Natural killer cell treated with Interleukin-12 subunit alpha and Interleukin-12 subunit beta and Interleukin-15 and Interleukin-18, amount 100 ng/mL, for 72 hours (primary cell): ENCODE results near the gene PON2. TPM values are rescaled to one million over a fixed set of nuclear protein-coding genes. Genes with fewer than 3 reads are reported as not detected.

Experiments
- ATAC-seq, 2 donors: fragments of 150-1000 bp; cut with Tn5 transposase in 1 of 2; sonication (Bioruptor Pico), chemical (Tn5 transposase) in 1 of 2; 2 replicates each; pipeline ENCODE4 v1.10.0; 2021
- DNase-seq: peaks from one replicate; pipeline ENCODE4 v3.0.0; 2022; ENCODE audit warnings: low spot score
- H3K27ac Mint-ChIP-seq, 2 donors: 1 replicate in 1 of 2; 2 replicates in 1 of 2; pipeline ENCODE4 v1.8.0; 2022; ENCODE audit warnings: mixed read lengths in 2 of 2, mild to moderate bottlenecking in 1 of 2, moderate library complexity in 1 of 2
- H3K27me3 Mint-ChIP-seq, 2 donors: 1 replicate in 1 of 2; 2 replicates in 1 of 2; pipeline ENCODE4 v1.8.0; 2022; ENCODE audit warnings: mixed read lengths in 2 of 2
- H3K36me3 Mint-ChIP-seq: one replicate; pipeline ENCODE4 v1.8.0; 2022; ENCODE audit warnings: mixed read lengths
- H3K4me1 Mint-ChIP-seq, 2 donors: 1 replicate in 1 of 2; 2 replicates in 1 of 2; pipeline ENCODE4 v1.8.0; 2022; ENCODE audit warnings: low read depth in 2 of 2, mixed read lengths in 2 of 2, mild to moderate bottlenecking in 1 of 2
- H3K4me3 Mint-ChIP-seq: one replicate; pipeline ENCODE4 v1.8.0; 2022; ENCODE audit warnings: mixed read lengths
- H3K9me3 Mint-ChIP-seq: 2 replicates; pipeline ENCODE4 v1.8.0; 2022; ENCODE audit warnings: mixed read lengths
- total RNA-seq, 2 donors: library from RNA; stranded (reverse); gene quantifications; one replicate each; pipeline ENCODE4 v1.2.3, GENCODE V29; 2022

The PON2 gene
- total RNA-seq, 2 donors from 2014 or later = 17.6 to 18.0 TPM

DNA sequence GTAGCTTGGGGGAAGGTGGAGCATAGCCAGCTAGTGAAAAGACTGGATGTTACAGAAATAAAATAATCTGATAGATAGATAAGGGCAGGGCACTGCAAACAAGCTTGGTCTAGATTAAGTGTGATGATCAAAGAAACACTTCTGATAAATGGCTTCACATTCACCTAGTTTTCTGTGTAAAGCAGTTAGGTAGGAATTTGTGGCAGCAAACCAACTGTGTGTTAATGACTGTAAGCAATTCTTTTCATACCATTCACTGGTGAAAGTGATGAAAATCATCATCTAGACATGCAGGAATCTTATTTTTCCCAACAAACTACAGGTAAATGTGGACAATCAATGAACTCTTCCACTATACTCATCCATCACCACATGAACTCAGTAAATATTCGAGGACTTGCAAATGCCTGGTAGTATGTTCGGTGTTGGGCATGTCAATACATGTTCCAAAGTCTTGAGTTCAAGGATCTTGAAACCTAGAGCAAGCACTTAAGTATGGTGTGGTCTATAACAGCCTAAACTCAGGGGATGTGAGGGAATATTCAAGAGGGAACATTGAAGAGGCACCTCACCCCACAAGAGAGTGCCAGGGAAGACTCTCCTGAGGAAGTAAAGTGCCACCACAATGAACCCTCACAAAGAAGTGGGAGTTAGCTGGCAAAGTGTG is 59.1 kb downstream of the PON2 start:
- Mint-ChIP-seq H3K4me1 (no peaks in the 10 kb centered on the region), H3K27ac (no peak overlapping the region), H3K27me3 (peaks cover 9 to 20% of the 10 kb centered on the region in 2 donors), H3K9me3 (peaks cover 6% of the 10 kb centered on the region), H3K4me3 (no peak overlapping the region), H3K36me3 (peaks cover 12% of the 10 kb centered on the region)
- no peak for ATAC-seq
- DNase-seq = no peak

DNA sequence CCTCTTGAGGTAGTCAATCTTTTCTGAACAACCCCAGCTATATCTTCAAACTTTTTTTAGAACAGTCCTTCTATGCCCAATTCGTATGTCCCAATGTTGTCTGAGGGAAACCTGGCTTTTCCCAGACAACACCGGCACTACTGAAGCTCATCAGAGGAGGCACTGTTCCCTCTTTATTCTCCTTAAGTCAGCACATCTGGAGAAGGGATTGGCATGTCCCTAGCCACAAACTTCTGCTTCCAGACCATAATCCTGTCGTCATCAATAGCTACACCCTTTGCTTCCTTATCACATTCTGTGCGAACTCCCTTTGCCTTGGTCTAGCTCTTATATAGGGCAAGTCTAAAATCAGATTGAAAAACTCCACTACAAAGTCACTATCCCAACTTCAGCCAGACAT is 61.5 kb downstream of the PON2 start:
- Mint-ChIP-seq H3K4me1 (no peaks in the 10 kb centered on the region), H3K27me3 (peaks cover 6 to 21% of the 10 kb centered on the region in 2 donors), H3K4me3 (no peak overlapping the region), H3K36me3 (peaks cover 6% of the 10 kb centered on the region), H3K9me3 (peaks cover 3% of the 10 kb centered on the region), H3K27ac (no peak overlapping the region)
- DNase-seq (no peak), ATAC-seq (no peak)

DNA sequence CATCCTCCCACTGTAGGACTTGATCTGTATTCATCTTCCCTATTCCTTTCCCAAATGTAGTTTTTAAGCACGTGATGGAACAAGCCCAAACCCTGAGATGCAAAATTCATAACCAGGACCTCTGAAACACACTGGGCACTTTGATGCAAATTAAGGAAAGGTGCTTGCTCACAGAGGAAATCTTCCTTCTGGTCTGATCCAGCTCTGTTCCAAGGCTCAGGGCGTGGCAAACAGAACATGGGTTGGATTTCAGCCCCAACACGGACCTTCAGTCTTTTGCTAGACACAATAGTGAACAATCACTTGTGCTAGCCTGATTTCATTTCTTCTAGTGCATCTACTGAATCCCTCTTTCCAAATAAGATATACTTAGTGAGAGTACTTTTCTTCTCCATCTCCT is 66.6 kb downstream of the PON2 start:
- no peaks in the 10 kb centered on the region for H3K36me3 Mint-ChIP-seq
- H3K27ac Mint-ChIP-seq = no peak overlapping the region
- H3K27me3 Mint-ChIP-seq = peaks cover 9 to 14% of the 10 kb centered on the region in 2 donors
- H3K4me3 Mint-ChIP-seq = no peak overlapping the region
- no peaks in the 10 kb centered on the region for H3K4me1 Mint-ChIP-seq
- H3K9me3 Mint-ChIP-seq = no peaks in the 10 kb centered on the region
- no peak for DNase-seq
- ATAC-seq = no peak

DNA sequence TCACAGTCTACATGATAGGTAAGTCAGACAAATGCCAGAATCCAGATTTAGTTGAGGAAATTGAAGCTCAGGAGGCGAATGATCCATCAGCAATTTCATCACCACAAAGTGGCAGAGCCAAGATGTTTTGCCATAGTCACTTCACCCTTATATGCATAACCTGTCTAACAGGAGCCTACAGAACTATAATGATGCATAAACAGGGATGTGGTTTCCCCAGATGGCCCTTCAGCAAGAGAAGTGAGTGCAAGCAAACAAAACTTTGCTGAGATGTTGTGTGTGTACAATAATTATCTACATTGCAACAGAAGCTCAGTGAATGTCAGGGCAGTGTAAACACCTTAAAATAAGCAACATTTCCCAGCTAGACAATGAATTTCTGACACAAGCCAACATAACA is 67.2 kb downstream of the PON2 start:
- DNase-seq = no peak
- Mint-ChIP-seq H3K9me3 (no peaks in the 10 kb centered on the region), H3K27me3 (peaks cover 9 to 14% of the 10 kb centered on the region in 2 donors), H3K4me3 (no peak overlapping the region), H3K27ac (no peak overlapping the region), H3K36me3 (no peaks in the 10 kb centered on the region), H3K4me1 (no peaks in the 10 kb centered on the region)
- ATAC-seq = no peak

DNA sequence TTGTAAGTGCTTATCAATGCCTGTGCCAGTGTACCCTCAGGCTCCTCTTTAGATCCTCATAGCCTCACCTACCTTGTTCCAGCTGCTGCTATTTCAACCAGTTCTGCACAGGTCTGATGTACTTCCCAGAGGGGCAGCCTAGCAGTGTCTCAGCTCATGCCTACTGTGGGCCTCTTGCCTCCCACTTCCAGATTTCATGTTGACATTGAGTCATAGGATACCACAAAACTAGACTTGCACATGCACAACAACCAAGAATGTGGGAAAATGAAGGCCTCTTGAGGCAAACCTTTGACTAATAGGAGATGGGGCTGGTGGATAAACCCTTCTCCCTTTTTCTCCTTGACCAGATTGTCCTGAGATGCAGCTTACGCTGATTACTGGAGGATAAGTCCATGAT is 69.7 kb downstream of the PON2 start:
- H3K27me3 Mint-ChIP-seq = peaks cover 9 to 11% of the 10 kb centered on the region in 2 donors
- no peaks in the 10 kb centered on the region for H3K36me3 Mint-ChIP-seq
- no peak for DNase-seq
- H3K27ac Mint-ChIP-seq = no peak overlapping the region
- no peak overlapping the region for H3K4me3 Mint-ChIP-seq
- no peaks in the 10 kb centered on the region for H3K4me1 Mint-ChIP-seq
- no peak for ATAC-seq
- H3K9me3 Mint-ChIP-seq = no peaks in the 10 kb centered on the region

DNA sequence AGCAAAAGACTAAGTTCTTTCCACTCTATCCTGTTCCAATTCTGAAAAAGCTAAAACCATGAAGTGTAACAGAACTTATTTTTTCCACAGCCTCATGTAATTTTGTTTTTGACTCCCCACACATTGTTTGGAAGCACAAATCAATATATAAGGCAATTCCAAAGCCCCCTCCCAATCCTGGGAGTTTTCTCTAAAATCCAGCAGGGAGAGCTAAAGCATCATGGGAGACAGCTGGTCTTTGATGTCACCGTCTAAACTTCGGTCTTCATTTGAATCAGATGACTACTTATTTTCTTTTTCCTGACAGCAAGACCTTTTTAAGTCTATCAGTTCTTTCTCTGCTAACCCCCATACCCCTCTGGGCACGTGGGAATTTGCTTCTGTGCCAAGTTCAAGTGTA is 77.2 kb downstream of the PON2 start:
- H3K4me1 Mint-ChIP-seq = no peaks in the 10 kb centered on the region
- H3K36me3 Mint-ChIP-seq = no peaks in the 10 kb centered on the region
- H3K27me3 Mint-ChIP-seq = peaks cover 8 to 10% of the 10 kb centered on the region in 2 donors
- DNase-seq = no peak
- H3K9me3 Mint-ChIP-seq = no peaks in the 10 kb centered on the region
- H3K27ac Mint-ChIP-seq = no peak overlapping the region
- no peak overlapping the region for H3K4me3 Mint-ChIP-seq
- ATAC-seq = no peak

Other genes with a start within 250 kb of the PON2 start
- not detected for gene PON1, start 110.5 kb downstream of the PON2 start, total RNA-seq
- not detected for gene PON3, start 38.7 kb downstream of the PON2 start, total RNA-seq
- not detected for gene ASB4, start 50.9 kb upstream of the PON2 start, total RNA-seq
- under 1 TPM in 1 of 2 donors, not detected in 1; 0.33 TPM for gene PDK4, start 161.5 kb upstream of the PON2 start, total RNA-seq